ENCODE measurements around the gene GJB6. TPM values are rescaled to one million over a fixed set of nuclear protein-coding genes. Genes with fewer than 3 reads are reported as not detected.

Gene GJB6
- total RNA-seq, 1 donor from 2014 or later = not detected

GRCh38 chr13:20270163-20270865 is 38.2 kb upstream of the GJB6 start:
- no peak overlapping the region for H3K4me3 ChIP-seq
- H3K27ac ChIP-seq = no peak overlapping the region
- no peaks in the 10 kb centered on the region for H3K9me3 ChIP-seq
- intact Hi-C loops (cut with DNase I) = no loop called here
- H3K27me3 ChIP-seq = no peaks in the 10 kb centered on the region
- no peak for DNase-seq (ENCODE audit: low spot score in 2 of 2)
- H3K4me1 ChIP-seq = no peaks in the 10 kb centered on the region
- no peak for TF ChIP-seq CTCF (IDR thresholded peaks at IDR 0.05)
- H3K36me3 ChIP-seq = no peaks in the 10 kb centered on the region

GRCh38 chr13:20264271-20265018 is 32.3 kb upstream of the GJB6 start:
- TF ChIP-seq CTCF (IDR thresholded peaks at IDR 0.05) = no peak
- no peak for DNase-seq (ENCODE audit: low spot score in 2 of 2)

GRCh38 chr13:20263393-20264044 is 31.4 kb upstream of the GJB6 start:
- Histone ChIP-seq H3K27me3 (no peaks in the 10 kb centered on the region), H3K4me3 (no peak overlapping the region), H3K36me3 (no peaks in the 10 kb centered on the region), H3K9me3 (no peaks in the 10 kb centered on the region), H3K27ac (no peak overlapping the region), H3K4me1 (no peaks in the 10 kb centered on the region)
- intact Hi-C loops (cut with DNase I) = no loop called here
- DNase-seq (ENCODE audit: low spot score in 2 of 2) = no peak
- TF ChIP-seq CTCF (IDR thresholded peaks at IDR 0.05) = no peak

More at GRCh38 chr13:20264271-20265018, 32.3 kb upstream of the GJB6 start:
- Histone ChIP-seq H3K27ac (no peak overlapping the region), H3K4me3 (no peak overlapping the region), H3K4me1 (no peaks in the 10 kb centered on the region), H3K36me3 (no peaks in the 10 kb centered on the region), H3K27me3 (no peaks in the 10 kb centered on the region), H3K9me3 (no peaks in the 10 kb centered on the region)
- intact Hi-C loops (cut with DNase I) = no loop called here

GRCh38 chr13:20258963-20259288 is 26.8 kb upstream of the GJB6 start:
- Histone ChIP-seq H3K9me3 (no peaks in the 10 kb centered on the region), H3K27me3 (no peaks in the 10 kb centered on the region), H3K36me3 (no peaks in the 10 kb centered on the region), H3K4me3 (no peak overlapping the region), H3K27ac (no peak overlapping the region), H3K4me1 (no peaks in the 10 kb centered on the region)
- no peak for TF ChIP-seq CTCF (IDR thresholded peaks at IDR 0.05)
- no peak for DNase-seq (ENCODE audit: low spot score in 2 of 2)
- intact Hi-C loops (cut with DNase I) = no loop called here

GRCh38 chr13:20258208-20258962 is 26.3 kb upstream of the GJB6 start:
- H3K27me3 ChIP-seq = no peaks in the 10 kb centered on the region
- no peaks in the 10 kb centered on the region for H3K36me3 ChIP-seq
- H3K27ac ChIP-seq = no peak overlapping the region
- H3K4me1 ChIP-seq = no peaks in the 10 kb centered on the region
- no peak overlapping the region for H3K4me3 ChIP-seq
- no peak for DNase-seq (ENCODE audit: low spot score in 2 of 2)
- no peak for TF ChIP-seq CTCF (IDR thresholded peaks at IDR 0.05)
- no peaks in the 10 kb centered on the region for H3K9me3 ChIP-seq
- intact Hi-C loops (cut with DNase I) = no loop called here

All from ascending aorta (tissue), 2 donors.